ENCODE data around the gene MORC1. TPM values are rescaled to one million over a fixed set of nuclear protein-coding genes. Genes with fewer than 3 reads are reported as not detected.

MORC1 gene
- total and polyA plus RNA-seq, 12 donors = not detected

GRCh38 chr3:108946292-108947285 lies 171.3 kb downstream of the MORC1 start:
- H3K4me1 ChIP-seq = no peaks in the 10 kb centered on the region
- ATAC-seq (no peak), DNase-seq (no peak)
- WGBS, 2 donors = 80 to 81% methylated on average over 11 of the region's 11 CpGs
- no peak overlapping the region for H3K27ac ChIP-seq
- TF ChIP-seq CTCF (IDR thresholded peaks at IDR 0.05) = no peak
- H3K9me3 ChIP-seq = no peaks in the 10 kb centered on the region
- H3K4me3 ChIP-seq = no peak overlapping the region
- no peaks in the 10 kb centered on the region for H3K36me3 ChIP-seq
- intact Hi-C loops (cut with DNase I) = no loop called here
- H3K27me3 ChIP-seq = no peaks in the 10 kb centered on the region

GRCh38 chr3:108940568-108941263 lies 177.2 kb downstream of the MORC1 start:
- H3K4me1 ChIP-seq = peaks cover 0 to 16% (median 0%) of the 10 kb centered on the region in 9 donors
- DNase-seq (no peak), ATAC-seq (no peak)
- intact Hi-C loops (cut with DNase I) = no loop called here
- no peaks in the 10 kb centered on the region for H3K9me3 ChIP-seq
- no peak for TF ChIP-seq CTCF (IDR thresholded peaks at IDR 0.05)
- H3K27ac ChIP-seq = peak overlapping the region in 1 of 10 donors; percentile 34
- no peaks in the 10 kb centered on the region for H3K27me3 ChIP-seq
- WGBS, 2 donors = 34 to 39% methylated on average over 5 of the region's 5 CpGs
- no peak overlapping the region for H3K4me3 ChIP-seq
- H3K36me3 ChIP-seq = no peaks in the 10 kb centered on the region

- 36 to 44% methylated on average over 4 of the region's 4 CpGs for WGBS, 2 donors
- TF ChIP-seq CTCF (IDR thresholded peaks at IDR 0.05) = no peak
These were observed 177.8 kb downstream of the MORC1 start for GRCh38 chr3:108940166-108940565.

GRCh38 chr3:108936924-108937689 lies 180.8 kb downstream of the MORC1 start:
- H3K27ac ChIP-seq = peak overlapping the region in 1 of 10 donors; percentile 9
- TF ChIP-seq CTCF (IDR thresholded peaks at IDR 0.05) = no peak
- DNase-seq (peak in 1 of 2 donors; percentile 9), ATAC-seq (peak in 7 of 8 donors; percentile 43 to 86 (median 62))
- H3K36me3 ChIP-seq = no peaks in the 10 kb centered on the region
- no peaks in the 10 kb centered on the region for H3K9me3 ChIP-seq
- H3K4me1 ChIP-seq = peaks cover 0 to 16% (median 0%) of the 10 kb centered on the region in 9 donors
- H3K27me3 ChIP-seq = no peaks in the 10 kb centered on the region
- no peak overlapping the region for H3K4me3 ChIP-seq
- WGBS, 2 donors = 65 to 66% methylated on average over 8 of the region's 8 CpGs
- intact Hi-C loops (cut with DNase I) = no loop called here

More at GRCh38 chr3:108940166-108940565, 177.8 kb downstream of the MORC1 start:
- Histone ChIP-seq H3K9me3 (no peaks in the 10 kb centered on the region), H3K27ac (peak overlapping the region in 1 of 10 donors; percentile 34), H3K27me3 (no peaks in the 10 kb centered on the region), H3K36me3 (no peaks in the 10 kb centered on the region), H3K4me1 (peaks cover 0 to 16% (median 0%) of the 10 kb centered on the region in 9 donors), H3K4me3 (no peak overlapping the region)
- DNase-seq (no peak), ATAC-seq (peak in 5 of 8 donors; percentile 38 to 79 (median 60))
- intact Hi-C loops (cut with DNase I) = no loop called here
